HFFc6 (cell line): ENCODE measurements around the gene SH2D3C. TPM values are rescaled to one million over a fixed set of nuclear protein-coding genes. Genes with fewer than 3 reads are reported as not detected.

Source experiments
- DNase-seq: peaks from one replicate; pipeline ENCODE4 v3.0.0-alpha.2; 2018
- H3K27ac Mint-ChIP-seq: 2 replicates; pipeline ENCODE4 v1.8.0; 2020; ENCODE audit warnings: mild to moderate bottlenecking, mixed read lengths
- H3K27me3 Mint-ChIP-seq: 2 replicates; pipeline ENCODE4 v1.8.0; 2021; ENCODE audit warnings: mild to moderate bottlenecking, moderate library complexity, mixed read lengths; ENCODE audit not compliant: insufficient read depth
- H3K36me3 Mint-ChIP-seq: 2 replicates; pipeline ENCODE4 v1.8.0; 2021; ENCODE audit warnings: low read depth, mixed read lengths
- H3K4me1 Mint-ChIP-seq: 2 replicates; pipeline ENCODE4 v1.8.0; 2020; ENCODE audit warnings: low read depth, mixed read lengths
- H3K4me3 Mint-ChIP-seq: 2 replicates; pipeline ENCODE4 v1.8.0; 2020; ENCODE audit warnings: mild to moderate bottlenecking, moderate library complexity, mixed read lengths
- H3K9me3 Mint-ChIP-seq: 2 replicates; pipeline ENCODE4 v1.8.0; 2020; ENCODE audit warnings: mild to moderate bottlenecking, mixed read lengths
- total RNA-seq, 6 experiments: library from RNA; stranded (reverse); fragmentation: NEBNext Ultra II Directional; extraction: Animal tissue kit (Norgen Biotek cat#: 25700); gene quantifications; 2 replicates in 1 of 6; 3 replicates in 5 of 6; pipeline ENCODE4 v1.2.3, GENCODE V29; 2021
- TF ChIP-seq, protein P1 (sequence below): fragments of 200-600 bp; sonication (generic); IDR thresholded peaks from 2 replicates; pipeline ENCODE4 v1.5.0; 2021; ENCODE audit warnings: antibody characterized with exemption, mild to moderate bottlenecking

SH2D3C gene
- total RNA-seq, 6 experiments from 2014 or later = not detected

GRCh38 chr9:127711831-127712274 is 66.6 kb downstream of the SH2D3C start:
- Mint-ChIP-seq H3K4me1 (peaks cover 11% of the 10 kb centered on the region), H3K4me3 (no peak overlapping the region), H3K27ac (no peak overlapping the region), H3K27me3 (peaks cover 5% of the 10 kb centered on the region; the same call in 1 of the 2 replicates), H3K36me3 (peaks cover 9% of the 10 kb centered on the region; the same call in 1 of the 2 replicates), H3K9me3 (peaks cover 4% of the 10 kb centered on the region; the same call in 1 of the 2 replicates)
- TF ChIP-seq, protein P1, sequence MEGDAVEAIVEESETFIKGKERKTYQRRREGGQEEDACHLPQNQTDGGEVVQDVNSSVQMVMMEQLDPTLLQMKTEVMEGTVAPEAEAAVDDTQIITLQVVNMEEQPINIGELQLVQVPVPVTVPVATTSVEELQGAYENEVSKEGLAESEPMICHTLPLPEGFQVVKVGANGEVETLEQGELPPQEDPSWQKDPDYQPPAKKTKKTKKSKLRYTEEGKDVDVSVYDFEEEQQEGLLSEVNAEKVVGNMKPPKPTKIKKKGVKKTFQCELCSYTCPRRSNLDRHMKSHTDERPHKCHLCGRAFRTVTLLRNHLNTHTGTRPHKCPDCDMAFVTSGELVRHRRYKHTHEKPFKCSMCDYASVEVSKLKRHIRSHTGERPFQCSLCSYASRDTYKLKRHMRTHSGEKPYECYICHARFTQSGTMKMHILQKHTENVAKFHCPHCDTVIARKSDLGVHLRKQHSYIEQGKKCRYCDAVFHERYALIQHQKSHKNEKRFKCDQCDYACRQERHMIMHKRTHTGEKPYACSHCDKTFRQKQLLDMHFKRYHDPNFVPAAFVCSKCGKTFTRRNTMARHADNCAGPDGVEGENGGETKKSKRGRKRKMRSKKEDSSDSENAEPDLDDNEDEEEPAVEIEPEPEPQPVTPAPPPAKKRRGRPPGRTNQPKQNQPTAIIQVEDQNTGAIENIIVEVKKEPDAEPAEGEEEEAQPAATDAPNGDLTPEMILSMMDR = no peak
- DNase-seq = no peak

- Mint-ChIP-seq H3K36me3 (peaks cover 9% of the 10 kb centered on the region; the same call in 1 of the 2 replicates), H3K9me3 (peaks cover 4% of the 10 kb centered on the region; the same call in 1 of the 2 replicates), H3K4me3 (no peak overlapping the region), H3K27ac (no peak overlapping the region), H3K27me3 (peaks cover 5% of the 10 kb centered on the region; the same call in 1 of the 2 replicates), H3K4me1 (peaks cover 10% of the 10 kb centered on the region)
- TF ChIP-seq, protein P1 = no peak
- no peak for DNase-seq
Observed at GRCh38 chr9:127711226-127711701, 67.2 kb downstream of the SH2D3C start.

DNA sequence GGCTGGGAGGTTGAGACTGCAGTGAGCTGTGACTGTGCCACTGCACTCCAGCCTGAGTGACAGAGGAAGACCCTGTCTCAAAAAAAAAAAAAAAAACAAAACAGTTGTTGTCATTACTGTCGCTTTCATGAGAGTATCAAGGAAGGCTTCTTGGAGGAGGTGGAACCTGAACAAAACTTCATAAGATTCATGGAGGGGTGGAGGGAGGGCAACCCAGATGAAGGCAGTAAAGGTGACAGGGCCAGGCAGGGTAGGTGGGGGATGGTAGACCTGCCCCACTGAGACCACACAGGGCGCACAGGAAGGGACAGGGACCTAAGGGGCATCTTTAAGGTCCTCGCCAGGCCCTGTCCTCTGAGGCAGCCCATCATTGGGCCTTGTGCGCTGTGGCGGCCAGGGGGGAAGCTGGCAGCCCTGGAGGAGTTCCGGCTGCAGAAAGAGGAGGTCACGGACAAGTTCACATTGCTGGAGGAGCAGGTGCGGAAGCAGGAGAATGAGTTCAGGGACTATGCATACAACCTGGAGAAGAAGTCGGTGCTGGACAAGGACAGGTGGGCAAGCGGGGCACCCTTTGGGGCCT is 68.2 kb downstream of the SH2D3C start:
- H3K27ac Mint-ChIP-seq = no peak overlapping the region
- DNase-seq = no peak
- TF ChIP-seq, protein P1 = no peak
- peaks cover 2% of the 10 kb centered on the region; the same call in 1 of the 2 replicates for H3K27me3 Mint-ChIP-seq
- no peak overlapping the region for H3K4me3 Mint-ChIP-seq
- 0 out of 2 replicates have a peak, but pooled peaks cover 4% of the 10 kb centered on the region for H3K4me1 Mint-ChIP-seq
- H3K36me3 Mint-ChIP-seq = peaks cover 9% of the 10 kb centered on the region; the same call in 1 of the 2 replicates
- H3K9me3 Mint-ChIP-seq = peaks cover 4% of the 10 kb centered on the region; the same call in 1 of the 2 replicates

GRCh38 chr9:127708952-127709587 is 69.4 kb downstream of the SH2D3C start:
- peaks cover 9% of the 10 kb centered on the region; the same call in 1 of the 2 replicates for H3K36me3 Mint-ChIP-seq
- DNase-seq = no peak
- H3K27me3 Mint-ChIP-seq = peaks cover 5% of the 10 kb centered on the region
- no peaks in the 10 kb centered on the region for H3K4me1 Mint-ChIP-seq
- H3K9me3 Mint-ChIP-seq = peaks cover 4% of the 10 kb centered on the region; the same call in 1 of the 2 replicates
- no peak overlapping the region for H3K27ac Mint-ChIP-seq
- H3K4me3 Mint-ChIP-seq = no peak overlapping the region
- TF ChIP-seq, protein P1 = no peak

GRCh38 chr9:127707766-127708165 is 70.7 kb downstream of the SH2D3C start:
- H3K9me3 Mint-ChIP-seq = peaks cover 4% of the 10 kb centered on the region; the same call in 1 of the 2 replicates
- H3K4me1 Mint-ChIP-seq = no peaks in the 10 kb centered on the region
- TF ChIP-seq, protein P1 = no peak
- no peak for DNase-seq
- H3K27ac Mint-ChIP-seq = no peak overlapping the region
- H3K36me3 Mint-ChIP-seq = peaks cover 9% of the 10 kb centered on the region; the same call in 1 of the 2 replicates
- H3K4me3 Mint-ChIP-seq = no peak overlapping the region
- H3K27me3 Mint-ChIP-seq = peaks cover 5% of the 10 kb centered on the region
